GM18526 (cell line): ENCODE data around the gene MAT1A.

Source experiments
- POLR2A ChIP-seq: IDR thresholded peaks from 3 replicates; pipeline ENCODE4 v1.6.1; 2011; ENCODE audit not compliant: insufficient read length; ENCODE audit errors: extremely low read depth

Gene MAT1A

GRCh38 chr10:80253266-80253962 lies 36.0 kb downstream of the MAT1A start:
- TF ChIP-seq POLR2A = no peak

GRCh38 chr10:80252296-80252887 lies 37.1 kb downstream of the MAT1A start:
- no peak for TF ChIP-seq POLR2A
